C4-2B (cell line): ENCODE results near the gene ME3.

Source experiments
- H3K27ac ChIP-seq: fragments of 450-650 bp; 2 replicates; pipeline ENCODE4 v1.5.1; 2017
- CTCF ChIP-seq: fragments of 450-650 bp; conservative IDR thresholded peaks from 2 replicates; pipeline ENCODE4 v1.5.1; 2017; ENCODE audit warnings: mild to moderate bottlenecking
- ZFX ChIP-seq: fragments of 450-650 bp; IDR thresholded peaks from 2 replicates; pipeline ENCODE4 v1.6.1; 2017

Gene ME3

GRCh38 chr11:86499723-86500129, 172.7 kb downstream of the ME3 start:
- peak overlapping the region; percentile 42 for H3K27ac ChIP-seq
- TF ChIP-seq ZFX, result no peak
- TF ChIP-seq CTCF, result no peak

GRCh38 chr11:86497836-86498235, 174.6 kb downstream of the ME3 start:
- H3K27ac ChIP-seq, result no peak overlapping the region
- no peak for TF ChIP-seq ZFX
- no peak for TF ChIP-seq CTCF

GRCh38 chr11:86497310-86497709, 175.1 kb downstream of the ME3 start:
- H3K27ac ChIP-seq, result no peak overlapping the region
- TF ChIP-seq CTCF (no peak), ZFX (no peak)

GRCh38 chr11:86495351-86495750, 177.1 kb downstream of the ME3 start:
- no peak overlapping the region for H3K27ac ChIP-seq

GRCh38 chr11:86492370-86493010, 179.9 kb downstream of the ME3 start:
- H3K27ac ChIP-seq, result no peak overlapping the region
- TF ChIP-seq ZFX, result no peak
- no peak for TF ChIP-seq CTCF

More at GRCh38 chr11:86495351-86495750, 177.1 kb downstream of the ME3 start:
- TF ChIP-seq ZFX, result no peak
- no peak for TF ChIP-seq CTCF

- H3K27ac ChIP-seq, result no peak overlapping the region
- TF ChIP-seq CTCF (no peak), ZFX (no peak)
Observed at GRCh38 chr11:86491027-86491426, 181.4 kb downstream of the ME3 start.

- TF ChIP-seq CTCF, result no peak
- TF ChIP-seq ZFX, result no peak
- no peak overlapping the region for H3K27ac ChIP-seq
Observed at GRCh38 chr11:86490582-86490981, 181.8 kb downstream of the ME3 start.
